Mucosa of rectum (tissue), 2 donors: ENCODE measurements around the gene ASH1L.
"Not testable (repeated sequence)": the region's sequence is repeated elsewhere in the genome, so short reads cannot be mapped to it uniquely, and the experiment has no call there.

Experiments used
- H3K27ac ChIP-seq, 2 donors: one replicate each; pipeline ENCODE4 v1.7.0; 2013; ENCODE audit warnings: inconsistent platforms in 2 of 2, low read depth in 2 of 2, low read length in 2 of 2
- H3K27me3 ChIP-seq, 2 donors: one replicate each; pipeline ENCODE4 v1.7.0; 2013; ENCODE audit warnings: low read length in 2 of 2; ENCODE audit not compliant: control insufficient read depth in 2 of 2, insufficient read depth in 2 of 2
- H3K36me3 ChIP-seq, 2 donors: one replicate each; pipeline ENCODE4 v1.7.0; 2013; ENCODE audit warnings: low read length in 2 of 2; ENCODE audit not compliant: control insufficient read depth in 2 of 2, insufficient read depth in 2 of 2
- H3K4me1 ChIP-seq, 2 donors: one replicate each; pipeline ENCODE4 v1.7.0; 2013; ENCODE audit warnings: low read length in 2 of 2, mild to moderate bottlenecking in 1 of 2; ENCODE audit not compliant: control insufficient read depth in 2 of 2, insufficient read depth in 2 of 2
- H3K4me3 ChIP-seq, 2 donors: one replicate each; pipeline ENCODE4 v1.7.0; 2013; ENCODE audit warnings: low read length in 2 of 2
- H3K9ac ChIP-seq, 2 donors: one replicate each; pipeline ENCODE4 v1.7.0; 2013; ENCODE audit warnings: low read length in 2 of 2, low read depth in 1 of 2, mild to moderate bottlenecking in 1 of 2
- H3K9me3 ChIP-seq, 2 donors: one replicate each; pipeline ENCODE4 v1.7.0; 2013; ENCODE audit warnings: low read length in 2 of 2; ENCODE audit not compliant: control insufficient read depth in 2 of 2
- donor health status: healthy.
- donor health status: Normal muscosa, but diverticular disease.

The ASH1L gene

GRCh38 chr1:155522069-155522468 is 40.5 kb downstream of the ASH1L start:
- H3K27me3 ChIP-seq, result no peaks in the 10 kb centered on the region

GRCh38 chr1:155518484-155518883 is 44.1 kb downstream of the ASH1L start:
- Histone ChIP-seq H3K27ac (no peak overlapping the region), H3K36me3 (peaks cover 0 to 10% of the 10 kb centered on the region in 2 donors), H3K9me3 (no peaks in the 10 kb centered on the region), H3K4me3 (no peak overlapping the region), H3K4me1 (peaks cover 0 to 2% of the 10 kb centered on the region in 2 donors), H3K27me3 (no peaks in the 10 kb centered on the region), H3K9ac (no peak overlapping the region)

More at GRCh38 chr1:155522069-155522468, 40.5 kb downstream of the ASH1L start:
- Histone ChIP-seq H3K27ac (no peak overlapping the region), H3K36me3 (peaks cover 0 to 9% of the 10 kb centered on the region in 2 donors), H3K4me1 (peaks cover 0 to 2% of the 10 kb centered on the region in 2 donors), H3K9me3 (no peaks in the 10 kb centered on the region), H3K4me3 (no peak overlapping the region), H3K9ac (no peak overlapping the region)

GRCh38 chr1:155514582-155515187 is 47.9 kb downstream of the ASH1L start:
- no peak overlapping the region for H3K27ac ChIP-seq
- H3K4me1 ChIP-seq, result peaks cover 0 to 2% of the 10 kb centered on the region in 2 donors
- H3K9ac ChIP-seq, result no peak overlapping the region
- H3K27me3 ChIP-seq, result no peaks in the 10 kb centered on the region
- no peak overlapping the region for H3K4me3 ChIP-seq
- H3K36me3 ChIP-seq, result peaks cover 0 to 6% of the 10 kb centered on the region in 2 donors
- H3K9me3 ChIP-seq, result no peaks in the 10 kb centered on the region

- Histone ChIP-seq H3K4me1 (no peaks in the 10 kb centered on the region), H3K4me3 (no peak overlapping the region), H3K36me3 (peaks cover 0 to 2% of the 10 kb centered on the region in 2 donors), H3K9me3 (no peaks in the 10 kb centered on the region), H3K27me3 (no peaks in the 10 kb centered on the region), H3K27ac (no peak overlapping the region), H3K9ac (no peak overlapping the region)
Observed at GRCh38 chr1:155513300-155513916, 49.2 kb downstream of the ASH1L start.

- not testable (repeated sequence) for H3K27ac ChIP-seq, H3K9me3 ChIP-seq, H3K4me1 ChIP-seq, H3K9ac ChIP-seq, H3K4me3 ChIP-seq, H3K36me3 ChIP-seq, H3K27me3 ChIP-seq
Observed at GRCh38 chr1:155511385-155511784, 51.2 kb downstream of the ASH1L start.

- H3K27me3 ChIP-seq, result no peaks in the 10 kb centered on the region
- H3K9ac ChIP-seq, result no peak overlapping the region
- H3K4me3 ChIP-seq, result no peak overlapping the region
- peaks cover 0 to 2% of the 10 kb centered on the region in 2 donors for H3K4me1 ChIP-seq
- H3K36me3 ChIP-seq, result peaks cover 0 to 4% of the 10 kb centered on the region in 2 donors
- no peak overlapping the region for H3K27ac ChIP-seq
- no peaks in the 10 kb centered on the region for H3K9me3 ChIP-seq
Observed at GRCh38 chr1:155509064-155509463, 53.5 kb downstream of the ASH1L start.

GRCh38 chr1:155507945-155508344 is 54.7 kb downstream of the ASH1L start:
- Histone ChIP-seq H3K9ac (no peak overlapping the region), H3K36me3 (peaks cover 0 to 2% of the 10 kb centered on the region in 2 donors), H3K4me1 (peaks cover 0 to 6% of the 10 kb centered on the region in 2 donors), H3K27ac (no peak overlapping the region), H3K27me3 (no peaks in the 10 kb centered on the region), H3K9me3 (no peaks in the 10 kb centered on the region), H3K4me3 (no peak overlapping the region)

- H3K36me3 ChIP-seq, H3K4me3 ChIP-seq, H3K9ac ChIP-seq, H3K4me1 ChIP-seq, H3K27me3 ChIP-seq, H3K9me3 ChIP-seq, H3K27ac ChIP-seq: not testable (repeated sequence)
Observed at GRCh38 chr1:155505963-155506362, 56.6 kb downstream of the ASH1L start.

GRCh38 chr1:155504207-155504606 is 58.4 kb downstream of the ASH1L start:
- Histone ChIP-seq H3K9ac (no peak overlapping the region), H3K4me3 (no peak overlapping the region), H3K9me3 (no peaks in the 10 kb centered on the region), H3K27ac (no peak overlapping the region), H3K4me1 (peaks cover 10 to 14% of the 10 kb centered on the region in 2 donors), H3K36me3 (peaks cover 0 to 2% of the 10 kb centered on the region in 2 donors), H3K27me3 (no peaks in the 10 kb centered on the region)

GRCh38 chr1:155499953-155500639 is 62.5 kb downstream of the ASH1L start:
- no peak overlapping the region for H3K27ac ChIP-seq
- H3K4me1 ChIP-seq, result peaks cover 10 to 12% of the 10 kb centered on the region in 2 donors
- no peaks in the 10 kb centered on the region for H3K9me3 ChIP-seq
- H3K4me3 ChIP-seq, result no peak overlapping the region
- H3K36me3 ChIP-seq, result no peaks in the 10 kb centered on the region
- no peaks in the 10 kb centered on the region for H3K27me3 ChIP-seq
- no peak overlapping the region for H3K9ac ChIP-seq
